Adrenal gland (tissue), 12 donors: ENCODE data around the gene RASSF8. TPM values are rescaled to one million over a fixed set of nuclear protein-coding genes. Genes with fewer than 3 reads are reported as not detected.

Experiments
- DNase-seq, 7 donors: peaks; one replicate each; pipeline ENCODE4 v3.0.0-alpha.2; 2019 to 2020
- H3K27ac ChIP-seq, 5 donors: fragments of 200-600 bp; sonication (generic) in 4 of 5; 1 replicate in 3 of 5; 2 replicates in 2 of 5; pipeline versions ENCODE4 v1.5.1 to v1.8.0; 2016 to 2020; ENCODE audit warnings: mild to moderate bottlenecking in 1 of 5
- H3K27me3 ChIP-seq: fragments of 200-600 bp; 2 replicates; pipeline ENCODE4 v1.8.0; 2021
- H3K36me3 ChIP-seq, 2 donors: fragments of 200-600 bp; replicated peaks in 1 of 2; 1 replicate in 1 of 2; 2 replicates in 1 of 2; pipeline versions ENCODE4 v1.5.1 to v1.8.0; 2018 to 2022
- H3K4me1 ChIP-seq, 2 donors: fragments of 200-600 bp; replicated peaks in 1 of 2; 1 replicate in 1 of 2; 2 replicates in 1 of 2; pipeline versions ENCODE4 v1.5.1 to v1.8.0; 2018 to 2021
- H3K4me3 ChIP-seq, 4 donors: fragments of 200-600 bp; sonication (generic) in 3 of 4; one replicate each; pipeline ENCODE4 v1.5.1; 2016 to 2018
- H3K9me3 ChIP-seq, 3 donors: fragments of 200-600 bp; sonication (generic) in 1 of 3; replicated peaks in 1 of 3; 1 replicate in 2 of 3; 2 replicates in 1 of 3; pipeline versions ENCODE4 v1.5.1 to v1.8.0; 2016 to 2021
- POLR2A ChIP-seq, 2 donors: fragments of 450-650 bp; IDR thresholded peaks; one replicate each; pipeline ENCODE4 v1.6.1; 2017; ENCODE audit warnings: antibody characterized with exemption in 2 of 2, mild to moderate bottlenecking in 2 of 2, moderate library complexity in 1 of 2
- WGBS, 4 donors: extraction: QIAGEN DNeasy Blood & Tissue Kit in 2 of 4; methylation state at CpG; one replicate each; pipeline versions ENCODE4 v1.1.5 to v1.1.7; 2013 to 2017; 5-methylcytosine and 5-hydroxymethylcytosine counted together
- intact Hi-C, 2 donors: fragments of 100-400 bp; cut with DNase I; formaldehyde crosslinking; loops; one replicate each; pipeline versions ENCODE4 v1.14.1 to v1.15.0; 2022 to 2023
- polyA plus RNA-seq, 3 donors: library from polyadenylated mRNA; stranded (reverse); fragments of 200-250 nt in 2 of 3; fragments of 350-450 nt in 1 of 3; fragmentation: Illumina TruSeq in 1 of 3; extraction: RNeasy Lipid Tissue Mini Kit (QIAGEN cat#74804) in 1 of 3; gene quantifications; one replicate each; pipeline ENCODE4 v1.2.3, GENCODE V29; 2013 to 2014
- total RNA-seq, 9 donors: library from RNA; depleted of rRNA in 4 of 9; stranded (reverse); fragments of >200 nt in 4 of 9; fragments of 120-200 nt in 1 of 9; fragmentation: NEBNext Ultra II Directional in 1 of 9; extraction: Animal tissue kit (Norgen Biotek cat#: 25700) in 1 of 9; gene quantifications; one replicate each; pipeline versions ENCODE4 v1.1.0 to v1.2.4, GENCODE V29; 2013 to 2023
- TF ChIP-seq, protein P1 (sequence below), 6 experiments: fragments of 450-650 bp in 4 of 6; fragments of 200-600 bp in 2 of 6; sonication (generic) in 1 of 6; IDR thresholded peaks; 1 replicate in 5 of 6; 2 replicates in 1 of 6; pipeline versions ENCODE4 v1.5.1 to v1.8.0; 2016 to 2021; ENCODE audit warnings: antibody characterized with exemption in 6 of 6, mild to moderate bottlenecking in 2 of 6, moderate library complexity in 1 of 6
- donor health status: healthy with polysubstance abuse.
- donor health status: Bipolar disorder and iron deficiency.
- donor health status: DM: yes; HTN: yes; CAD: no.
- donor health status: DM: no; HTN: no; CAD: no.
- donor health status: DM: no; HTN: no; CAD: no.
- donor health status: DM: yes; HTN: yes; CAD: no.

RASSF8 gene
- total and polyA plus RNA-seq, 12 donors: 6.5 to 85.7 (median 43.9) TPM

DNA sequence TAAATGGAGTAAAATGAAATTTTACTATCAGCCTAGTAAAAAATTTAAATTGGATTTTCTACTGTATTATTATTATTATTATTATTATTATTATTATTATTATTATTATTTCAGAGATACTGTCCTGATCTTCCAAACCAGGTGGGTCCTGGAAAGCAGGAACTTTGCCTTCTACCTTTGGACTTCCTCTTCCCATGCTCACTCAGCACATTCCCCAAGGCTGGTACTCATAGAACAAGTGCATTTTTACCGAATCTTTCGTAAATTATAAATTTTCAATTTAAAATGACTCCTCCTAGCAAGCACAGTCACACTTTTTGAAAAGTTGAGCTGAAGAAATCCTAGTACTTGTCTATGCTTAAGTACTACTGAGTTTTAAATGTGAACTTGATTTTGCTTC is 136.7 kb downstream of the RASSF8 start:
- Histone ChIP-seq H3K27me3 (no peaks in the 10 kb centered on the region), H3K4me1 (peaks cover 0 to 6% of the 10 kb centered on the region in 2 donors), H3K36me3 (no peaks in the 10 kb centered on the region), H3K9me3 (no peaks in the 10 kb centered on the region), H3K27ac (no peak overlapping the region), H3K4me3 (no peak overlapping the region)
- TF ChIP-seq, protein P1, sequence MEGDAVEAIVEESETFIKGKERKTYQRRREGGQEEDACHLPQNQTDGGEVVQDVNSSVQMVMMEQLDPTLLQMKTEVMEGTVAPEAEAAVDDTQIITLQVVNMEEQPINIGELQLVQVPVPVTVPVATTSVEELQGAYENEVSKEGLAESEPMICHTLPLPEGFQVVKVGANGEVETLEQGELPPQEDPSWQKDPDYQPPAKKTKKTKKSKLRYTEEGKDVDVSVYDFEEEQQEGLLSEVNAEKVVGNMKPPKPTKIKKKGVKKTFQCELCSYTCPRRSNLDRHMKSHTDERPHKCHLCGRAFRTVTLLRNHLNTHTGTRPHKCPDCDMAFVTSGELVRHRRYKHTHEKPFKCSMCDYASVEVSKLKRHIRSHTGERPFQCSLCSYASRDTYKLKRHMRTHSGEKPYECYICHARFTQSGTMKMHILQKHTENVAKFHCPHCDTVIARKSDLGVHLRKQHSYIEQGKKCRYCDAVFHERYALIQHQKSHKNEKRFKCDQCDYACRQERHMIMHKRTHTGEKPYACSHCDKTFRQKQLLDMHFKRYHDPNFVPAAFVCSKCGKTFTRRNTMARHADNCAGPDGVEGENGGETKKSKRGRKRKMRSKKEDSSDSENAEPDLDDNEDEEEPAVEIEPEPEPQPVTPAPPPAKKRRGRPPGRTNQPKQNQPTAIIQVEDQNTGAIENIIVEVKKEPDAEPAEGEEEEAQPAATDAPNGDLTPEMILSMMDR (IDR thresholded peaks at IDR 0.05): no peak
- no peak for TF ChIP-seq POLR2A (IDR thresholded peaks at IDR 0.05)
- intact Hi-C loops: loop anchor here (5.0 to 10.0 kb wide), 3 partner anchors 430 to 607 kb away; no protein-coding TSS in a partner anchor
- DNase-seq: no peak
- 94 to 98% (median 97%) methylated on average over 2 of the region's 2 CpGs for WGBS, 4 donors

DNA sequence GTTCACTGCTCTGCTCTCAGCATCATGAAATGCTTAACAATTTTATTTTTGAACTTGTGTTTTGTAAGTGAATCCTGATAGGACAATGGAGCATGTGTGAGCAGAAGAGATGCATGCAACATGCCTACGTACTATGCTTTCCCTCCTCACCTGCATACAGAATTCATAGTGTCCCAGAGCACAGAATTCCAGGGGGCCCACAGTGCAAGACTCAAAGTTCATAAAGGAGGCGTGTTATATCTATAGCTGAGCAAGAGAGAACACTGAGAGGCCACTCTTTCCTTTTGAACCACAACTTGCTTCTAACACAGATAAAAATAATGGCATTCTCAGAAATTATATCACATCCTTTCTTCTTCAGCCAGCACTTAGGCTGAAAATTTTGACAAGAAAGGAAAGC is 137.6 kb downstream of the RASSF8 start:
- no peak for DNase-seq
- intact Hi-C loops: loop anchor here (5.0 to 10.0 kb wide), 3 partner anchors 429 to 606 kb away; no protein-coding TSS in a partner anchor
- Histone ChIP-seq H3K27me3 (no peaks in the 10 kb centered on the region), H3K36me3 (no peaks in the 10 kb centered on the region), H3K27ac (no peak overlapping the region), H3K4me1 (peaks cover 0 to 6% of the 10 kb centered on the region in 2 donors), H3K9me3 (no peaks in the 10 kb centered on the region), H3K4me3 (no peak overlapping the region)
- no peak for TF ChIP-seq POLR2A (IDR thresholded peaks at IDR 0.05)
- TF ChIP-seq, protein P1 (IDR thresholded peaks at IDR 0.05): no peak
- 95 to 100% (median 97%) methylated on average over 2 of the region's 2 CpGs for WGBS, 4 donors

DNA sequence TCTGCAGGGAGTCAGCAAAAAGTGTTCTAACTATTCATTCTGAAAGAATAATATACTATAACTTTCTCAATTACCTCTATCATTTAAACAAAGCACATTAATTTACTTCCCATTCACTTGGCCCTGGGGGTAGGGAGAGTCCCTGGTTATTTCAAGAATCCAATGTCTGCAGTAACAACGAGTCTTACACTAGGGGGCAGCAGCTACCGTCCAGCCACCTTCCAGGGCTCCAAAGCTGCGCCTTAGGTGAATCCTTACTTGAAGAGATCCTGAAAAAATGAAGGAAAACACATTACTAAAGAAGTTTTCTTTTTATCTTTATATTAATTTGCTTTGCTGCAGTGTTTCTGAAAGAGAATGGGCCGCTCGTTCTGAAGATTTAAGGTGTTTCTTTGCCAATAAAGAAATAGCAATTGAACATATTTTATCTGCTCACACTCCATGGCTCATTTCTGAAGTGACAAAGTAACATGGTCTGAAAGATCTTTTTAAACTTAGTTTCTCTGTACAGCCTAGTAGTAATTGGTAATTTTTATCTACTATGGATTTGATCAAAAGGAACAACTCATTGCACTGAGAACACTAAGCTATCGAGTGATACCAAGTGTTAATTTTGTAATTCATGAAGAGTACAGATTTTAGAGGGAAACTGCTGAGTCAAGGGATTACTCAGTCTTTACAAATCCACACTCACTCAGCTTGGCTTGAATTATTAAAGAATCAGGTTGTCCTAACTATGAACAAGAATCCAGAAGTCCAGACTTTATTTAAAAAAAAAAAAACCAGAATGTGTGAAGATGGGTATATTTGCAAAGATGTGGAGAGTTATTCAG is 138.8 kb downstream of the RASSF8 start:
- Histone ChIP-seq H3K9me3 (no peaks in the 10 kb centered on the region), H3K27ac (no peak overlapping the region), H3K4me3 (no peak overlapping the region), H3K27me3 (no peaks in the 10 kb centered on the region), H3K4me1 (peaks cover 0 to 6% of the 10 kb centered on the region in 2 donors), H3K36me3 (no peaks in the 10 kb centered on the region)
- 9 to 13% (median 11%) methylated on average over 6 of the region's 6 CpGs for WGBS, 4 donors
- TF ChIP-seq, protein P1 (IDR thresholded peaks at IDR 0.05): peak; percentile 88 to 98 (median 90)
- TF ChIP-seq POLR2A (IDR thresholded peaks at IDR 0.05): no peak
- peak; percentile 76 to 84 (median 79) for DNase-seq
- intact Hi-C loops: loop anchor here (5.0 to 10.0 kb wide), 3 partner anchors 428 to 605 kb away; no protein-coding TSS in a partner anchor

DNA sequence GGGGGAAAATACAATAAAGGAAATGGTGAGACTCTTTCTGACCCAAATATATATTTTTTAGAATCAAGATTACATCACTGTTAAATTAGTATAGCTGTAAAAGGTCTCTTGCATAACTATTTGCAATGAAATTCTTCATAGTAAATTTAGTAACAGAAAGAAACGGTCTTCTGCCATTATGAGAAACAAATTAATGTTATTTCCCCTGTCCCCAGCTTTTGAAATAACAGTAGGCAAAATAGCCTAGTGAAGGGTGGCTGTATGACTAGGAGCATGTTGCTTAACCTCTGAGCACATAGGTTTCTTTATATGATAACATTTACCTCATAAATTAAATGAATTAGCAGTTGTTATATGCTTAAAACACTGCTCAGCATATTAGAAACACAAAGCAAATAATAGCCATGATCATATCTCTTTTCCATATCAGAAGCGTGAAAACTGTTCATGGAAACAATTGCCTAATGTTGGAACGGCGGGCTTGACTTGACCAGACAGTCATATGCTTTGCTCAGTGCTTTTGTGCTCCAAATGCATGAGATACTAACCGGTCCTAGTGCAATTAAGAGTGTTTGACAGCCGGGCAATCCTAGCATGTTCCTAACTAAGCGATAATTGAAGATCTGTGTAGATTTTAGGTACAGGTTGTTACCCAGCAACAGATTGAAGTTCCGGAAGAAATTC is 142.3 kb downstream of the RASSF8 start:
- intact Hi-C loops: no loop called here
- H3K27me3 ChIP-seq: no peaks in the 10 kb centered on the region
- no peak for DNase-seq
- TF ChIP-seq, protein P1 (IDR thresholded peaks at IDR 0.05): no peak
- TF ChIP-seq POLR2A (IDR thresholded peaks at IDR 0.05): no peak
- H3K36me3 ChIP-seq: no peaks in the 10 kb centered on the region
- no peak overlapping the region for H3K27ac ChIP-seq
- no peaks in the 10 kb centered on the region for H3K9me3 ChIP-seq
- no peak overlapping the region for H3K4me3 ChIP-seq
- peaks cover 0 to 6% of the 10 kb centered on the region in 2 donors for H3K4me1 ChIP-seq
- 83 to 88% (median 85%) methylated on average over 8 of the region's 8 CpGs for WGBS, 4 donors
